Measurements from ENCODE around the gene TLE2.
A peak's percentile ranks its signal among the peaks of the same experiment; 100 is the strongest.

Gene TLE2

GRCh38 chr19:3029065-3029923 is at the start of gene TLE2:
Gene TLE2, minus strand, starts transcription at chr19:3029280. Its CDS starts 376 bp downstream, at chr19:3028904.
- no peak for DNase-seq (ENCODE audit: low spot score)

- DNase-seq (ENCODE audit: low spot score): peak; percentile 62
Observed at GRCh38 chr19:3075605-3076431, 46.7 kb upstream of the TLE2 start.

DNA sequence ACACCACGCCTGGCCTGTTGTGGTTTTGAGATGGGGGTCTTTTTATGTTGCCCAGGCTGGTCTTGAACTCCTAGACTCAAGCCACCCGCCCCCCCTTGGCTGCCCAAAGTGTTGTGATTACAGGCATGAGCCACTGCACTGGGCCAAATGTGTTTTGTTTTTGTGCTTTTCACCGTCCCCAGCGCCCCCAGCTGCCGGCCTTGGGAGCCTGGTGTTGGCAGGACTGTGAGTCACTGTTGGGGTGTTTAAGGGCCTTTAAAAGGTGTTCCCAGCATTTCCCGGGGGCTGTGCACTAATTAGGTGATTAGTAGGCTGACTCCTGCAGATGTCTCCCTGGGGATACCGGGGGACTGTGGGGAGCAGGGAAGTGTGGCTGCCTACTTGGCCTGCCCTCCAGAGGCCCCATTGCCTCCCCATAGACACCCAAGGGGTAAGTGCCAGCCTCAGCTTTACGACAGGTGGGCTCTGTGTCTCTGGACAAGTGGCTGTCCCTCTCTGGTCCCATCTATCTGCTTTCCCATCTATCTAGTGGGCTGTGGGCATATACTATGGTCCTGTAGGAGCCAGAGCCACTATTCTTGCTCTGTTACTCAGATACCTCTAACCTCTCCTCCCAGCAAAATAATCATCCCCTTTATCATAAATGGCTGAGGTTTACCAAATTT is 45.0 kb upstream of the TLE2 start:
- DNase-seq (ENCODE audit: low spot score): no peak

DNA sequence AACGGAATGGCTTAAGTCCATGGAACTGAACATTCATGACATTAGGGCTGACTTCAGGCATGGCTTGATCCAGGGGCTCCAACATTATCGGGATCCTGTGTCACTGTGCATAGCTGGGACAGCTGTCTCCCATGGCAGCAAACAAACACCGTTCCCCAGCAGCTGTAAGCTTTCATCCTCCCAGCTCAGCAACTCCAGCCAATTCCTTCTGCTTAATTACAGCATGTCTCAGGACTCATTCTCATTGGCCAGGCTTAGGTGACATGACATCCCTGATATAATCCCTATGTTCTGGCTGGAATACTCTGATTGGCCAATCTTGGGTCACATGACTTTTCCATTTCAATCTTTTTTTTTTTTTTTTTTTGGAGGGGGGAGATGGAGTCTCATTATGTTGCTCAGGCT is 44.1 kb upstream of the TLE2 start:
- DNase-seq (ENCODE audit: low spot score): peak; percentile 62

- no peak for DNase-seq (ENCODE audit: low spot score)
Observed at GRCh38 chr19:3071768-3072167, 42.7 kb upstream of the TLE2 start.

GRCh38 chr19:3068071-3068470 is 39.0 kb upstream of the TLE2 start:
- DNase-seq (ENCODE audit: low spot score): no peak

DNA sequence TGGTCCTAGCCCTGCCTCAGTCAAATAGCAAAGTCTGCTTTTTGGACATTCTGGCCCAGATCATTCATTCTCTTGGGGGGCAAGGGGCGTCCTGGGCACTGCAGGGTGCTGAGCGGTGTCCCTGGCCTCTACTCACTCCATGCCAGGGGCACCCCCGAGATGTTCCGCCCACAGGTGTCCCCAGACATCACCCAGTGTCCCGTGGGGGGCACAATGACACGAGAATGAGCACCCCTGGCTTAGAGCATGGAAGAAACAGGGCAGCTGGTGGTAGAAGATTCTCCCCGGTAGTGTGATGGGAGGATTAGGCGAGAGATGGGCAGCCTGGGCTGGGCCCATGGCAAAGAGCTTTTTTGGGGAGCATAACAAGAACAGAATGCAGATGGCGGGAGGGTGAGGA is 38.5 kb upstream of the TLE2 start:
- DNase-seq (ENCODE audit: low spot score): no peak

DNA sequence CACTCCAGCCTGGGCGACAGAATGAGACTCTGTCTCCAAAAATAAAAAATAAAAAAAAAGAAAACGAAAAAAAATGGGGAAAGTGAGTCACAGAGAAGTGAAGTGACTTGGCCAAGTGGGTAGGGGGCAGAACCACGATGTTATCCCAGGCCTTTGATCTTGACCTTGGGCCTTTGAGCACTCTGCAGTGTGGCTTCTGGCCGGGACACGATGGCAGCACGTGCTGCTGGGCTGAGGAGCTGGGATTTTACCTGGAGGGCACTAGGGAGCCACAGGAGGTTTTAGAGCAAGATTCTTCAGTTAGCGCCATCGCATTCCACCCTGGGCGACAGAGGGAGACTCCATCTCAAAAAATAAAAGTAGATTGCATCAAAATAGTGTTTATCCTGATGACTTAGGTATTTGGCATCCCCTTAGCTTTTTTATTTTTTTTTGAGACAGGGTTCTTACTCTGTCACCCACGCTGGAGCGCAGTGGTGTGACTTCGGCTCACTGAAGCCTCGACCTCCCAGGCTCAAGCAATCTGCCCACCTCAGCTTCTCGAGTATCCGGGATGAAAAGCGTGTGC is 37.5 kb upstream of the TLE2 start:
- DNase-seq (ENCODE audit: low spot score): no peak

- DNase-seq (ENCODE audit: low spot score): no peak
Observed at GRCh38 chr19:3065675-3066357, 36.7 kb upstream of the TLE2 start.

- DNase-seq (ENCODE audit: low spot score): no peak
Observed at GRCh38 chr19:3064011-3064330, 34.9 kb upstream of the TLE2 start.

DNA sequence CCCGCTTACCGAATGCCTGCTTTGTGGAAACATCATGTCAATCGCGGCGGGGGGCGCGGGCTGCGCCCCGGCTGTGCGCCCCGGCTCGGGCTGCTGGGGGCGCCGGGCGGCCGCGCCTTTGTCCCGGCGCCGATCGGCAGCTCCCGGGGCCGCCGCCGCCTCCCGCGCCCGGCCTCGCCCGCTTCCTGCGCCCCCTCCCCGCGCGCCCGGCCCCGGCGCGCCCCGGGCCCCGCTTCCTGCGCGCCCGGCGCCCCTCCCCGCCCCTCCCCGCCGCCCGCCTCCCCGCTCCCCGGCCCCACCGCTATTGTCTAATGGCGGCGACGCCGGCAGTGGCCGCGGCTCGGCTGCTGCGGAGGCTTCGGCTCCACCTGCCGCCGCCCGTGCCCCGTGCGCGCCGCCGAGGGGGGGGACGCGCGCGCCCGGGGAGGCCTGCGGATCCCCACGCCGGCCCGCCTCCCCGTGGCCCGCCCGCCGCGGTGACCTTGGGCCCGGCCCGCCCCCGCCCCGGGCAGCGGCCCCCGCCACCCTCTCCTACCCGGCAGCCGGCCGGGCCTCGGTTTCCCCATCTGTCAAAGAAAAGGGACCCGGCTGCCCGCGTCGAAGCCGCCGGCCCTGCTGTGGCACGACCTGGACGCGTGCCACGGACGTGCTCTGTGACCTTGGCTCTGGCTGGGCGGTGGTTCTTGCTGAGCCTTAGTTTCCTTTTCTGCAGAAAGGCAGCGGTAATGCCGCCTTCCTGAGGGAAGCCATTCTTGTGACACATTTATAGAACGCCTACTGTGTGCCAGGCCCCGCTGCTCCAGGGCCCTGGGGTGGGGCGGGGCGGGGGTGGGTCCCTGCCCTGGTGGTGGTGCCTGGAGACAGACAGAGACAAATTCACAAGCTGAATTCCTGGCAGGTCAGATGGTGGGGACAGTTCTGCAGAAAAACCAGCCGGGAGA is 33.4 kb upstream of the TLE2 start, which contains the start of gene TLE5:
TSS of gene TLE5 (minus strand) at position 331 of the 941 bp plus-strand sequence. CDS start at position 36, 295 bp downstream.
- peak; percentile 83 for DNase-seq (ENCODE audit: low spot score)

DNA sequence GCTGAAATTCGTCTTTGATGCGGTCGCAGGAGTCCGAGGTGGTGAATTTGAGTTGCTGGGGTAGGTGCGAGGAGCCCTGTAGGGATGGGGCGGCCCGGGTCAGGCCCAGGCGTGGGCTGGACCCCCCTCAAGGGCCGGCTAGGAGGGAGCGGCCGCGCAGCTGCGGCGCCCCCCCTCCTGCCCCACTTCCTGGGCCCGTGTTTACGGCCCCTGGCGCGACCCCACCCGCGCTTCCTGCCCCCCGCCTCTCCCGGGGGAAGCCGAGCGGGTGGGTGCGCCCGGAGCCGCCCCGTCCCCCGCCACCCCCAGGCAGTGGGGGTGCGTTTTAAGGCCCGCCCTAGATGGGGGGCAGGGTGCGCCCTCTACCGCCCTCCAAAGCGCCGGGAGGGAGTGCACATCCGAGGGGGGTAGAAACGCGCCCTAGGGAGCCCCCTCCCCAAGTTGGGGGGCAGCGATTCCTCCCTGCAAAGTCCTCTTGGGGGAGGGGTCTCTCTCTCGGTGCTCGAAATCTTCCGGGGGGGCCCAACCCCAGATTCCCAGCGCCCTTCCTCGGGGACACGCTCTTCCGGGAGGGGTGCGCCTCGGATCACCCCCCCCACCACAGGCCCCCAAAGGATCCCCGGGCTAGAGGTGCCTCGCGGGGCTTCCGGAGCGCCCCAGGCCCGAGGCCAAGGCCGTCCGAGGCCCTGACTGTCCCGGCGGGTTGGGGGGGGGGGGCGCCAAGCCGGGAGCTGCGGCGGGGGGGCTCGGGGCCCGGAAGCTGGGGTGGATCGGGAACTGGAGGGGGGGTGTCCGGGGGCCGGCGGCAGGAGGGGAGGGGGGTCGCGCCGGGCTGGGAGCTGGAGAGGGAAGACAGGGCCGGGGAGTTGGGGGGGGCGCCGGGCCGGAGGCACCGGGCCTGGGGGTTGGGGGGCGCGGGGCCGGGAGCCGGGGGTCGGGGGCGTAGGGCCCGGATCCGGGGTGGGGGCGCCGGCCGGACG is 32.4 kb upstream of the TLE2 start:
- DNase-seq (ENCODE audit: low spot score): peak; percentile 60

DNA sequence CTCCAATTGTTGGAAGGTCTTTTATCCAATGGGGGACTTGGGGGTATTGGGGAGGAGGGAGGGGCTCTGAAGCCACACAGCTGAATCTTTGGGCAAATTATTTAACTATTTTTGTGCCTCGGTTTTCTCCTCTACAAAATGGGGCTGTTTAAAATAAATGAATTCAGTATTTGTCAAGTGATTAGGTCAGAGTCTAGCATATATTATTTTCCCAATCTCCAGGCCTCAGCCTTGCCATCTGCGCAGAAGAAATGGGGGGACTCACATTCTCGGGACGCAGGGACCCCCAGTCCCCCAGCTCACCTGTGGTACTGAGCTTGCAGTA is 31.7 kb upstream of the TLE2 start:
- DNase-seq (ENCODE audit: low spot score): no peak

GRCh38 chr19:3059653-3060052 is 30.6 kb upstream of the TLE2 start:
- DNase-seq (ENCODE audit: low spot score): no peak

- DNase-seq (ENCODE audit: low spot score): no peak
Observed at GRCh38 chr19:3058821-3059314, 29.8 kb upstream of the TLE2 start.

DNA sequence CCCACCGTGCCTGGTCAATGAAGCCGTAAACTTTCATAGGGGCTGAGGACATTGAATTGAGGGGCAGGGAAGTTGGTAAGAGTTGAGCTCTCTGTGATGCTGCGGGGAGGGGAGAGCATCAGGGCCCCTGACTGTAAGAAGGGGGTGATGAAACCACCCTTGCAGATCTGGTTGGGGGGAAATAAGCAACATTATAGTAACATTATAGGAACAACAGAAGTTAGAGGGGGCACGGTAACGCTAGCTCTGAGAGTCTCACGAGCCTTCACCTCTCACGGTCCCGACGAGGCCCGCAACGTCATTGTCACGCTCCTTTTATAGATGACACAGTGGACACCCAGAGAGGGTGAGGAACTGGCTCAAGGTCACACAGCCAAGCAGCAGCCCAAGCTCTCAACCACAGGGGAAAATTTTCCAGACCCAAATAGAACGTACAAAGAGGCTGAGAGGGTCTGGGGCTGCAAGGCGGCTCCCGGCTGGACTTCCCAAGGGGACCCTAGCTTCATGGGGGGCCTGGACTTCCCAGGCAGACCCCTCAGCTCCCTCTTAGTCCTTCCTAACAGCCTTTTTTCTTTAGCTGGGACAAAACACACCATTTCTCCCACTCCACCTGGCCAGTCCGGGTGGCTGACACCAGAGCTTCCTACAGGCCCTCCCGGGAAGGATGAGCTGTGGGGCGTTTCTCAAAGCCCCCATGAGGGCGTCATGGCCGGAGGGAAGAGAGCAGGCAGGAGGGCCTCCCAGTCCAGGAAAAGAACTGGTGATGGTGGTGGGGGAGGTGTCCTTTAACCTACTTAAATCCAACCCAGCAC is 29.1 kb upstream of the TLE2 start:
- no peak for DNase-seq (ENCODE audit: low spot score)

- peak; percentile 68 for DNase-seq (ENCODE audit: low spot score)
Observed at GRCh38 chr19:3057275-3057714, 28.2 kb upstream of the TLE2 start.

DNA sequence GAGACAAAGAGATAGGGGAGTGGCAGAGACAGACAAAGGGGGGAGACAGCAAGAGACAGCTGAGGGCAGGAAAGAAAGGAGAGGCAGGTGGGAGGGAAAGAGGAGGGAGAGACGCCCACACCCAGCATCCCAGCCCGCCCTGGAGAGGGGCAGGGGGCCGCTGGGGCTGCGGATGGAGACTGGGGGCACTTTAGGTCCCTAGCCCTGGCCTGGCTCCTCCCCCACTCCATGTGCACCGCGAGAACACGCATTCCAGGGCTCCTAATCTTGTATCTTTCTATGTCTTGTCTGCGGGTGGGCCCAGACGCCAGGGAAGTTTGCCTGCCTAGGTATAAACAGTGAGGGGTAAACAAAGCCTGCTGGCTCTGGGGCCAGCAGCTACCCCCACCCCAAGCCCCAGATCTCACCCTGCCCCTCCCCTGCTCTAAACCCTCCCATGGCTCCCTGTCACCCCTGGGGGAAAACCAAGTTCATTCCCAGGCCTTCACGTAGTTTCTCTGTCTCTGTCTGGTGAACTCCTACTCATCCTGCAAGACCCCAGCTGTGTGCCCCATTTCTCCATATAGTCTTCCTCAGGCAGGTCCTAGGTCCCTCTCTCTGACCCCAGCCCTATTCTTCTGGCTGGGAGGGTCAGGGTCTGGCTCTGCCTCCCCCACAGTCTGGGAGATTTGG is 27.5 kb upstream of the TLE2 start:
- DNase-seq (ENCODE audit: low spot score): no peak

Measured in AG08395 (cell line).